Stimulated activated naive CD4-positive, alpha-beta T cell treated with Interleukin-2 at 50 U/mL for 16 hours (primary cell): ENCODE measurements around the gene TMEM132E.

Experiments
- DNase-seq: peaks from one replicate; lab custom pipeline; 2025; lab: John Stamatoyannopoulos, UW

Gene TMEM132E

GRCh38 chr17:34568953-34569352 is 10.4 kb upstream of the TMEM132E start:
- DNase-seq = no peak

GRCh38 chr17:34569591-34569990 is 9.8 kb upstream of the TMEM132E start:
- DNase-seq = no peak

- no peak for DNase-seq
These were observed 8.9 kb upstream of the TMEM132E start for GRCh38 chr17:34570506-34570905.

- no peak for DNase-seq
These were observed 7.8 kb upstream of the TMEM132E start for GRCh38 chr17:34571428-34572130.

- no peak for DNase-seq
These were observed 6.9 kb upstream of the TMEM132E start for GRCh38 chr17:34572483-34572882.

- no peak for DNase-seq
These were observed 4.2 kb upstream of the TMEM132E start for GRCh38 chr17:34575182-34575581.

DNA sequence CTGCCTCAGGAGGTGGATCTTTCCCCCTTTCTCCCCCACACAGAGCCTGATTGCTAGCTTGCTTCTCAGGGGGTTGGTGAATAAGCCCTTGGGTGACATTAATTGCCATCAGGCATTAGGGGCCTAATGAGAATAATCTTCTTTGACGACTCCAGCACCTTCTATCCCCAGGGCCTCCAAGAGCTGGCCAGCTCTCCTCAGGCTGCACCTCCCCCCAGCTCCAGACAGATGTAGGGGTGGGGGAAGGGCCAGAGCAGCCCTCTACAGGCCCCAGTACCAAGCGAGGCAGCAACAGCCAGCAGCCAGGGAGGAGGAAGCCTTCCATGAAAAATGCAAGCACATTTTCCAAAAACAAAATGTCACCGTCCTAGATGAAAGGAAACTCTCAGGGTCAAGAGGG is 1.4 kb upstream of the TMEM132E start:
- DNase-seq = no peak

DNA sequence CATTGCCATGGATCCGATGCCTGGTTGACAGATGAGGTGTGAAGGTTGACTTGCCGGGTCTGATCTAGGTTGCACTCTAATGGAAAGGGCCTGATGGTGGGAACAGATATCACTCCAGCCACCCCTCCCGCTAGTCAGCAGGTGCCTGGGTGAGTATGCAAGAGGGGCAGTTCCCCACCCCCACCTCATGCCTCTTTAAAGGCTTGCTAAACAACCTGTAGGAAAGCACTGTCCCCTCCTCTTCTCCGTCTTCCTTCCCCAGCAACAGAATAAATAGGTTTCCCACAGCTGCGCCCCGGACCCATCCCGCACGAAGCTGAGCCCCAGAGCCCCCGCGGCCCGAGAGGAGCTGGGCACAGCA is 746 bp upstream of the TMEM132E start:
- DNase-seq = no peak

DNA sequence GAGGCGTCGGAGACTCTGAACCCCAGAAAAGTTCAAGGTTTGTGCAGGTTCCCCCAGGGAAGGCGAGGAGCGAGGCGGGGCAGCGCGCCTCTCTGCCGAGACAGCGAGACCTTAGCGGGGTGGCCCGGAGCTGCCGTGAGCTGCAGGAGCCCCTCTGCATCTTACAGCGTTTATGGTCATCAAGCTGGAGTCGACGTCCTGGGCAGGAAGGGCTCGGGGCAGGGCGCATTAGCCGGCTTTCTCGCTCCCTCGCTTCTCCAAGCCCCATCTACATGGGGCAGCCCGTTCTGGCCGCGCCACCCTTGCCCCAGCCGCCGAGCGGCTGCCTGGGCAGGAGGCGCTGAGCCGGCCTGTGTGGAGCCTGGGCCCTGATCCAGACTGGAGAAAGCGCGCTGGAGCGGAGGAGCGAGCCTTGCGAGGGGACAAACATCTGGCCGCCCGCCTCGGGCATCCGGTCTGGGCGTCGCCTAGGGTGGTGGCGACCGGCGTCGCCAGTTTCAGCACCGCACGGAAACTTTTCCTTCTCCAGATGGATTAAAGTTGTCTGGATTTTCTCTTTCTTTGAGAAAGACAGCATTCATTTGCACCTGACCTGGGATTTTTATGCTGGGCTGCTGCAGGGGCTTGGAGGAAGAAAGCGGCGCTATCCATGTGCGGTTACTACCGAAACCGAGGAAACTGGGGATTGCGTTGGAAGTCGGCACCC is 750 bp downstream of the TMEM132E start:
- no peak for DNase-seq

- no peak for DNase-seq
These were observed 1.5 kb downstream of the TMEM132E start for GRCh38 chr17:34580685-34581445.

GRCh38 chr17:34581446-34582184 is 2.2 kb downstream of the TMEM132E start:
- no peak for DNase-seq

GRCh38 chr17:34582185-34582900 is 3.0 kb downstream of the TMEM132E start:
- no peak for DNase-seq

DNA sequence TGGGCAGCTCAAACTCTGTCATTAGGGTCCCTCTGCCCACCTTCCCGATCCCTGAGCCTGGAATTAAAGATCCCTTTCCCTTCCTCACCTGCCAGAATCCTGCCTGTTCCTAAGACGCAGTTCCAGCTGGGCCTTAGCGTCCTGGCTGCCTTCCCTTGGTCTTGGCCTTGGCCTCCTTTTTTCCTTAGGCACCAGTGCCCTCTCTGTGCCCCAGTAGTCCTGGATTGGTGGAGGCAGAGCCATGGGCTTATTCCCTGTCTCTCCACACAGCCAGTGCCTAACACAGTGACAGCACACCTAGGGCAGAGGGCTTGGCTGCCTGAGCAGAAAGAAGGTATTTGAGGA is 3.5 kb downstream of the TMEM132E start:
- no peak for DNase-seq

GRCh38 chr17:34584805-34585416 is 5.5 kb downstream of the TMEM132E start:
- DNase-seq = no peak

DNA sequence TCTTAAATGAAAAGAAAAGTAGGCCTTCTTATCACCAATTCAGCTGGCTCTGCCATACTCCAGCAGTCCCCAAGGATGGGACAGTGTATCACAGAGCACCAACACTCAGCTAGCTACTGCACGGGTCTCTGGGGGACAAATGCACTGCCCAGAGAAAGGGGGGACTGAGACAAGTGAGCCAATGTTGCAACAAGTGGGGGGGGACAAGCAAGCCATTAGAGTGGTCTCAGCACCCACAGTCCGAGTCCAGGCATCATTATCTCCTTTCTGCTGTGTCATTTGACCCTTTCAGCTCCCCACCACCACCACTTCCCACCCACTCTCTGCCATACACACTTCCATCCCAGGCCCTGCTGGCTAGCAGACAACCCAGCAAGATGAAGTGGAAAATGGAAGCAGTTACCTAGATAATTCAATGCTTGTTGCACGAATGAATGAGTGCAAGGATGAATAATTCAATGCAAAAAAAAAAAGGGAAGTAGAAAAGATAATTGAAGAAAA is 7.0 kb downstream of the TMEM132E start:
- no peak for DNase-seq

DNA sequence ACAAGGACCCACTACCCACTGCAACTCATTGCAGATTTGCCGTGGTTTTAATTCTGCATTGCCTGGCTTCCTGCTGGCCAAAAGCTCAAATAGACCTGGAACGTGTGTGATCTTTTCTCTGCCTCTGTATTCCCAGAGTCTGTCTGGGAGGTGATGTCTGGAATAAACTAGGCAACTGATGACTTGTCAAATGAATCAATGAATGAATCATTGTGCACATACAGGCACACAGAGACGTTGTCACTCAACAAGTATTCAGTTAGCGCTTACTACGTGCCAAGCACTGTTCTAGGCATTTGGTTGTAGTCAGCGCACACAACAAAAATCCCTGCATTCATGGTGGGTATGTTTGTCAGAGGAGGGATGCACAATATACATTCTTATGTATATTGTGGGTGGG is 8.9 kb downstream of the TMEM132E start:
- no peak for DNase-seq

DNA sequence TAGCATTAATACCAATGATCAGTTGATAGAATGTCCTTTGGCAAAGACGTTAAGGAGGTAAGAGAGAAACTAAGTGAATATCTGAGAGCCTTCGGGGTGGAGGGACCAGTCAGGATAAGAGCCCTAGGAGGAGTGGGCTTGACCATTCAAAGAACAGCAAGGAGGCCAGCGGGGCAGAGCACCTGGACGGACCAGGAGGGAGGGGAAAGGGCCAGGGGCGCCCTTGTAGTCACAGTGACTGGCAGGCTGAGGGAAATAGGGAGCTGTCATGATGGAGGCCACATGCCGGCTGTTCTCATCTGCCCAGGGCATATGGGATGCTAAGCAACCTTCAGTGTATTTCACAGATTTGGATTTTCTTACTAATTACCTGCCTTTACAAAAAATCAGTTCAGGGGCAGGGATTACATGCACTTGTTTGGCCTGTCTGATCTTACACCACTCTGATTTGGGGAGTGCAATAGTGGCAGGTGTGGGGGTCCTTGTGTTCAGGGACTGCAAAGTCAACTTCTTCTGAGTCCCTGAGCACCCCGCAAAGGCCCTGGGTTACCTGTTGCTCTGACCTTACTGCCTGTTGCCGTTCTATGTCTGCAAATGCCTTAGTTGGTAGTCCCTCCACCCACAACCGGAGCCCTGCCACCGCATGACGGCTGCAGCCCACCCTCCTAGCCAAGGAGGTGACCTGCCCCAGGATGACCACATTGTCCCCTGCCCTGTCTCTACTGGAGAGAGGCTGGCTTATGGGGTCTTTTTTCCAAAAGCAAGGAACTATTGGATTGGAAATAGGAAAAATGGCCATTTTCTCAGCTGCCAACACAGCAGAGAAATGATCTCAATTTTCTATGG is 10.0 kb downstream of the TMEM132E start:
- DNase-seq = no peak

DNA sequence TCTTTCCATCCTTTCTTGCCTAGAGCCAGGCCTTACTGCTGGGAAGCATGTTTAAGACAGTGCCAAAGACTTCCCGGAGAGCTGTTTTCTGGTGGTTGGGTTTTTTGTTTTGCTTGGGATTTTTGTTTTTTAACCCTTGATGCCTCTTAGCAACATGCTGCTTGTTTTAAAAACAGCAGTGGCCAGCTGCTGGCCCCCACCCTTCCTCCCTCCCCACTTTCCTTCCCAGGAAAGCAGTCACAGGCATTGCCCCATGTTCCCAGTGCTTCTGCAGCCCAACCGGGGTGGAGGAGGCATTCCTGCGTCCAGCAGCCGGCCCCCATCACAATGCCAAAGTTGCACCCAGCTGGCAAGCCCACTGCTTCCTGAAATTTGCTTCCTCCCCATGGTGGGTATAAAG is 12.6 kb downstream of the TMEM132E start:
- no peak for DNase-seq

- DNase-seq = no peak
These were observed 17.5 kb downstream of the TMEM132E start for GRCh38 chr17:34596920-34597319.

DNA sequence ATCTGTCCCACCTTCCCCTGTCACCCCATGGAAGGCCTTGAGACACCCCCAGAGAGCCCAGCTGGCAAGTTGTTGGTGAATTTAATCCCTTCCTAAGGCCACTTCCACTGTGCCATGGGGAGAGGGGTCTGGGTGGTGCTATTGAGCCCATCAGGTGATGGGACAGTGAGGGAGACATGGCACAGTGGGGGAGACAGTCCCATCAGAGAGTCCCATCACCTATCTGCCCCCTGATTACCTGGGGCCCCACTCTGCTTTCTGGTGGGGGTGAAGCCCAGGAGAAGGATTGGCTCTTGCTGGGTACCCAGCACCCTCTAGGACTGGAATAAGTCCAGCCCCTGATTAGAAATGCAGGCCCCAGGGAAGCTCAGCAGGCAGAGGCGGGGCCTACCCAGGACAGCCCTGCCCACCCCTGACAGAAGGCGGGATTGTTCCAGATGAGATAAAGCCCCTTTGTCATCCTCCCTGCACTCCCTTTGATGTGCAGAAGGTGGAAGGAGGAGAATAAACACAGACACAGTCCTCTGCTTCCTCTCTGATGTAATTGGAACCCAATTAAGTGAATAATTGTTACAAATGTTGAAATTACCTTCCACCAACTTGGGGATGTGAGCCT is 18.9 kb downstream of the TMEM132E start:
- DNase-seq = no peak
